Measurements from ENCODE around the gene HEXIM2.

HEXIM2 gene

DNA sequence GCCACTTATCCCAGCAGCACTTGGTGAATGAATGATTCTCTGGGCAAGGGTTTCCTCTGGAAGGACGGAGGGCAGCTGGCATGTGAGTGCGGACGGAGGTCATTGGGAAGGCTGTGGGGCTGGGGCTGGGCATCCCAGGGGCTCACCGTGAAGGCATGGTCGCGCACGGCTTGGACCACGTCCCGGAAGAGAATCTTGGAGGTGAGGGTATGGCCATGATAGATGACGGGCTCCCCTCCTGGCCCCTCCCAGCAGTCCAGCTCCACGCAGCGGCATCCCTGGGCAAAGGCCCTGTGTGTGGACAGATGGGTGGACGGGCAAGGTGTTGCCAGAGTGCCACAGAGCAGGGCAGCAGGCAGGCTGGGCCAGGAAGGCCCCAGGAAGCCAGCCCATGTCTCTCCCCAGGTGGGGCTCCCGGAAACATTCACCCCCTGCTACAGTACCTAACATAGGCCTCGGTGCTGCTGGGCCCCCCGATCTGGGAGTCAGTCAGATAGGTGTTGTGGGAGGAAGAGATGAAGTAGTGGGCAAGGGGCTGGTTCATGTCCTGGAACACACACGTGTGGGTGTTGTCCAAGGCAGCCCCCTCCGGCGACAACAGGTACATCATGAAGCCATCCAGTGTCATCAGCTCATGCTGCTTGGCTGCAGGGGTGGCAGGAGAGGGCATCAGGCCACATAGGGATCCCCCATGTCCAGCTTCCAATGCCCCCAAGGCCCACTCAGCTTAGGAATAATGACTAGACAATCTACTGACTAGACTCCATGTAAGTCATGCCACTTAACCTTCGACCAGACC lies 43.6 kb upstream of the HEXIM2 start:
- Histone ChIP-seq H3K4me2 (ENCODE audit: low read length) (no peak overlapping the region), H3K4me3 (ENCODE audit: low read depth, low read length) (no peak overlapping the region), H3K9ac (no peak overlapping the region), H3K27ac (no peak overlapping the region), H3K9me3 (ENCODE audit: control insufficient read depth, low read length) (no peaks in the 10 kb centered on the region), H3K79me2 (no peaks in the 10 kb centered on the region), H3K36me3 (ENCODE audit: control insufficient read depth, insufficient read depth, low read length) (no peaks in the 10 kb centered on the region), H2AFZ (no peak overlapping the region), H3K27me3 (ENCODE audit: control insufficient read depth, insufficient read depth, low read length) (no peaks in the 10 kb centered on the region), H3K4me1 (no peaks in the 10 kb centered on the region)
- TF ChIP-seq, protein P1, sequence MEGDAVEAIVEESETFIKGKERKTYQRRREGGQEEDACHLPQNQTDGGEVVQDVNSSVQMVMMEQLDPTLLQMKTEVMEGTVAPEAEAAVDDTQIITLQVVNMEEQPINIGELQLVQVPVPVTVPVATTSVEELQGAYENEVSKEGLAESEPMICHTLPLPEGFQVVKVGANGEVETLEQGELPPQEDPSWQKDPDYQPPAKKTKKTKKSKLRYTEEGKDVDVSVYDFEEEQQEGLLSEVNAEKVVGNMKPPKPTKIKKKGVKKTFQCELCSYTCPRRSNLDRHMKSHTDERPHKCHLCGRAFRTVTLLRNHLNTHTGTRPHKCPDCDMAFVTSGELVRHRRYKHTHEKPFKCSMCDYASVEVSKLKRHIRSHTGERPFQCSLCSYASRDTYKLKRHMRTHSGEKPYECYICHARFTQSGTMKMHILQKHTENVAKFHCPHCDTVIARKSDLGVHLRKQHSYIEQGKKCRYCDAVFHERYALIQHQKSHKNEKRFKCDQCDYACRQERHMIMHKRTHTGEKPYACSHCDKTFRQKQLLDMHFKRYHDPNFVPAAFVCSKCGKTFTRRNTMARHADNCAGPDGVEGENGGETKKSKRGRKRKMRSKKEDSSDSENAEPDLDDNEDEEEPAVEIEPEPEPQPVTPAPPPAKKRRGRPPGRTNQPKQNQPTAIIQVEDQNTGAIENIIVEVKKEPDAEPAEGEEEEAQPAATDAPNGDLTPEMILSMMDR (IDR thresholded peaks at IDR 0.05): no peak

DNA sequence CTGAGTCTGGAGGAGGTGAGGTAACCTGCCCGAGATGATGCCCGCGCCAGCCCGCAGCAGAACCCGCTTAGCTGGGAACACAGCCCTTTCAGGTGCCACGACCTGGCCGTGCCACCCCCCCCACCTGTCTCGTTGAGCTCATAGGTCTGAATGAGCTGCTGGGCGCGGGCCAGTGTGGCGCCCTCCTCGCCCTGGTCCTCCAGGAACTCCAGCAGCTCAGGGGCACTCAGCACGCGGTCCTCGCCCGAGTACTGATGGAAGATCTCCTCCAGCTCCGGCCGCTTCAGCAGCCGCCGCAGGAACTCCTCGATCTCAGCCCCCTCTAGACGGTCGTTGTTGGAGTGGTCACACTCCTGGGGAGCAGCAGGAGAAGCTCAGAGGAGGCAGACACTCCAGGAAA lies 43.0 kb upstream of the HEXIM2 start:
- TF ChIP-seq, protein P1 (IDR thresholded peaks at IDR 0.05): no peak
- Histone ChIP-seq H3K27ac (no peak overlapping the region), H3K79me2 (no peaks in the 10 kb centered on the region), H3K36me3 (ENCODE audit: control insufficient read depth, insufficient read depth, low read length) (no peaks in the 10 kb centered on the region), H3K27me3 (ENCODE audit: control insufficient read depth, insufficient read depth, low read length) (no peaks in the 10 kb centered on the region), H3K4me1 (no peaks in the 10 kb centered on the region), H3K4me3 (ENCODE audit: low read depth, low read length) (no peak overlapping the region), H2AFZ (no peak overlapping the region), H3K9ac (no peak overlapping the region), H3K9me3 (ENCODE audit: control insufficient read depth, low read length) (no peaks in the 10 kb centered on the region), H3K4me2 (ENCODE audit: low read length) (no peak overlapping the region)

DNA sequence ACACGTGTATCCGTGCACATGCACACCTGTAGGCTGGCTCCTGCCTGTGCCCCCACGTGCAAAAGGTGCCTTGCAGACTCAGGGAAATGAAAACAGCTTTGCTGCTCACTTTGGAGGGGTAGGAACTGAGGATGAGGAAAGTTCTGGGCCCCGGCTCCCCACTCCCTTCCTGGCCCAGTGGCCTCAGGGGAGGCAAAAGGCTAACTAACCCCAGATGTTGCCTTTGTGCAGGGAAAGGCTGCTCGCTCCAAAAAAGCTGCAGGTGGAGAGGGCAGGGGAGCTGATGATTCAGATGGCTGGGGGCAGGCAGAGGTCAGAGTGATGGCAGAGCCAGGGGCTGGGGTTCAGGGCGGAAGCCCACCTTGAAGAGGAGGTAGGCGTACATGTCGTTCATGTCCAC lies 41.7 kb upstream of the HEXIM2 start:
- no peaks in the 10 kb centered on the region for H3K9me3 ChIP-seq (ENCODE audit: control insufficient read depth, low read length)
- H3K4me3 ChIP-seq (ENCODE audit: low read depth, low read length): no peak overlapping the region
- H3K79me2 ChIP-seq: no peaks in the 10 kb centered on the region
- no peak overlapping the region for H3K9ac ChIP-seq
- no peaks in the 10 kb centered on the region for H3K36me3 ChIP-seq (ENCODE audit: control insufficient read depth, insufficient read depth, low read length)
- no peak overlapping the region for H3K4me2 ChIP-seq (ENCODE audit: low read length)
- H3K4me1 ChIP-seq: peaks cover 3% of the 10 kb centered on the region
- no peak overlapping the region for H2AFZ ChIP-seq
- no peaks in the 10 kb centered on the region for H3K27me3 ChIP-seq (ENCODE audit: control insufficient read depth, insufficient read depth, low read length)
- H3K27ac ChIP-seq: no peak overlapping the region
- TF ChIP-seq, protein P1 (IDR thresholded peaks at IDR 0.05): no peak

DNA sequence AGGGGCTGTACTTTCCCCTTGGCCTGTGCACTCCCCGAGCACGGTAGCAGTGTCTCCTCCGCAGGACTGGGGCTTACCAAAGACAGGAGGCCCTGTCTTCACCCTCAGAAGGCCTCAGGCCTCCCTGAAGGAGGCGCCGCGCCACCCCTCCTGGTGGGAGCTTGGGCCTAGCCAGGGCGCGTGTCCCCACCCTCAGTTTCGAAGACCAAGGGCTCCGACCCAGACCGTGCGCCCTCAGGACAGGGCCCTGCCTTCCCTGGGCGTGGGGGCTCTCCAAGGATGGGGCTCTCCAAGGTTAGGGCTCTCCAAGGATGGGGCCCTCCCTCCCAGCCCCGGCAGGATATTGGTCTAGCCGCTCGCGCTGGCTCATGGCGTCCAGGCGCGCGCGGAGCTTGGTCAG lies 41.1 kb upstream of the HEXIM2 start:
- Histone ChIP-seq H3K36me3 (ENCODE audit: control insufficient read depth, insufficient read depth, low read length) (no peaks in the 10 kb centered on the region), H3K9me3 (ENCODE audit: control insufficient read depth, low read length) (no peaks in the 10 kb centered on the region)

More for the DNA sequence above, 41.1 kb upstream of the HEXIM2 start:
- Histone ChIP-seq H3K4me1 (peaks cover 3% of the 10 kb centered on the region), H3K4me2 (ENCODE audit: low read length) (no peak overlapping the region), H3K9ac (no peak overlapping the region), H3K4me3 (ENCODE audit: low read depth, low read length) (no peak overlapping the region), H3K27ac (no peak overlapping the region), H3K27me3 (ENCODE audit: control insufficient read depth, insufficient read depth, low read length) (no peaks in the 10 kb centered on the region), H2AFZ (no peak overlapping the region), H3K79me2 (no peaks in the 10 kb centered on the region)
- TF ChIP-seq, protein P1 (IDR thresholded peaks at IDR 0.05): no peak

Measured in parathyroid adenoma (tissue), 2 donors.